NCI-H82 (cell line): ENCODE results near the gene HSFX3.
"Not testable (repeated sequence)": the region's sequence is repeated elsewhere in the genome, so short reads cannot be mapped to it uniquely, and the experiment has no call there.

Experiments used
- DNase-seq: peaks from one replicate; lab custom pipeline; 2025; lab: John Stamatoyannopoulos, UW

The HSFX3 gene

DNA sequence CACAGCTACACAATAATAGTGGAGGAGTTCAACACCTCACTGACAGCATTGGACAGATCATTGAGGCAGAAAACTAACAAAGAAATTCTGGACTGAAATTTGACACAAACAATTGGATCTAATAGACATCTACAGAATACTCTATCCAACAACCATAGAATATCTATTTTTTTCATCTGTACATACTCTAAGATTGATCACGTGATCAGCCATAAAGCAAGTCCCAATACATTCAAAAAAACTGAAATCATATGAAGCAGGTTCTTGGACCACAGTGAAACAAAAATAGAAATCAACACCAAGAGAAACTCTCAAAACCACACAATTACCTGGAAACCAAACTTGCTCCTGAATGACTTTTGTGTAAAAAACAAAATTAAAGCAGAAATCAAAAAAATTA, 32.4 kb downstream of the HSFX3 start:
- DNase-seq: no peak

DNA sequence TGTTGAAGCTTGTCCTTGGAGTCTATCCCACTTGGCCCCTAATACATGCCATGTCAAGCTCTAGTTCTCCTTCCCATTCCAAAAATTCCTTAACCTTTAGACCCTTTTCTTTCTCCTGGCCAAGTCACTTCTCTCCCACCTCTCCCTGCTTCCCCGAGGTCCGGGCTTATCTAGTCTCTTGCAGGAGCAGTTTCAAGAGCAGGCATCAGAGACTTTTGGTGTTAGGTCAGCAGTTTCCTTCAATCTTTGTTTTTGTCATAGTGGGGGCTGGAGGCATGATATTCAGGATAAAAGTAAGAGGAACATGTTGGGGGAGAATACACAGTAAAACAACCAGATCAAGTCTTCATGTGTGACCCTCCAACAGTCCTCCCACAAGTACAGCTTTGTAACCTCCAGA, 33.1 kb downstream of the HSFX3 start:
- no peak for DNase-seq

DNA sequence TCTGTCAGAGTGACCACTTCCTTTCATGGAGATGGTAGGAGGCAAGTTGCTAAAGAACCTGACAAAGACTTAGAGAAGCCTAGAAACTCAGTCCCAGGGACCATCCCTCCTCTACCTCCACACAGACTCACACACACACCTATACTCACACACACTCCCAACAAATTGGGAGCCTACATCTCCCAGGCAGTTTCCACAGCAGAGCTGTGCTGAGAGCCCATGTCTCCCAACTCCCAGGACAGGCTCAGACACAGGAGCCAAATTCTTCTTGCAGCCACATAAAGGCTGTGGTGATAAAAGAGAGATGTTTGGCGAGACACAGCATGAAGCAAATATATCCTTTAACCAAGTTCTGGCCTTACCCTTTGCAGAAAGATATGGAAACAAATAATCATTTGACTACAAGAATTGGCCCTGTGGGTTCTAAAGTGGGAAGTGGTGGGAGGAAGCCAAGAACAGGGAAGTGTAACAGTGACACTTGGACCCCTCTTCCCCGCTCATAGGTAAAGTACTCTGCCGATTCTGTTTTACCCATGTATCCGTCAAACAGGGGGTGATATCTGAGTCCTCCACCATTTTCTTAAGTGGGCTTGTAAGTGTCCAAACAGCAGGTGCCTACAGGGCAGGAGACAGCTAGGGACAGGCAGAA, 33.6 kb downstream of the HSFX3 start:
- DNase-seq: no peak

DNA sequence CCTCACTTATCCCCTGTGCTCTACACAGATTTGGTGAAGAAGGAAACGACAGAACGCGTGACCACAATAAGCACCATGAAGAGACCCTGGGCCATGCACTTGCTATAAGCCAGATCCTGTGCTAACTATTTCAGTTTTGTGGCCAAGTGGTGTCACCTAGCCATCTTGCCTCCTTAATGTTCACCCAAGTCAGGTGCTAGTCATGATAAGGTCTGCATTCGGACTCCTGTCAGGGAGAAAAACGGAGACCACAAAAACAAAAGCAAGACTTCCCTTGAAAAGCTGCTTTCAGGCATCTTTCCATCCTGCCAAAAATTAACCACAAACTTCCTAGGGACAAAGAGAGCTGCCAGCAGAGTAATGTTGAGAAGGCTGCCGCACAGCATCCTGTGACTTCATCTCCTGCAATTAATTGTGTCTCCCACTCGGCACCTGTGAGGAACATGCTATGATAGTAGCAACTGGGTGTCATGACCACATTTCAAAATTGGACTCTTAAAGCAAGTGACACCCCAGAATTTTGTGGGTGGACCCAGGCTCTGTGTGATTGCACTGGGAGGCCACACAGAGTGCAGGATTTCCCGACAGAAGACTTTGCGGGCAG, 35.8 kb downstream of the HSFX3 start:
- no peak for DNase-seq

DNA sequence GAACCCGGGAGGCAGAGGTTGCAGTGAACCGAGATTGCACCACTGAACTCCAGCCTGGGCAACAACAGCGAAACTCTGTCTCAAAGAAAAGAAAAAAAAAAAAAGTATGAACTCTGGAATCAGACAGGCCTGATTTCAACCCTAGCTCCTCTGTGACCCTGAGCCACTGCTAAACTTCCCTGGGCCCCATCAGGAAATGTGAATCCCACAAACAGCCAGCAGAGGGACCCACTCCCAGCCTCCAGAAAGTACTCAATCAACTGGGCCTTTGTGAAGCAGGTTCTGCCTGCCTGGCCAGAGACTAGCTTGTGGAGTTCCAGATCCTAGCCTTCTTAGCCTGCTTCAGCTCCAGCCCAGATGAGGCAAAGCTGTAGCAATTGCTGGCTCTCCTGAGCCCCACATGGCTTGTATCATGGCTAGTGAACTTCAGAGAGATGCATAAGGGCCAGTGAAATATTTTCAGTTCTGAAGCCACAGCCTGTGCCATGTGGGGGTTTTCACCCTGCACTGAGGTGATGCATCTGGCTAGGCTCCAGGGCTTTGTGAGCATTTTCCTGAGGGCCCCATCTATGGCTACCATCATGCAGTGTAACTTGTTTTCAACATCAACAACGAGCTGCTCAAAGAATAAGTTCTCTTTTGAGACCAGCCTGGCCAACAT, 37.4 kb downstream of the HSFX3 start:
- peak; percentile 75 for DNase-seq

DNA sequence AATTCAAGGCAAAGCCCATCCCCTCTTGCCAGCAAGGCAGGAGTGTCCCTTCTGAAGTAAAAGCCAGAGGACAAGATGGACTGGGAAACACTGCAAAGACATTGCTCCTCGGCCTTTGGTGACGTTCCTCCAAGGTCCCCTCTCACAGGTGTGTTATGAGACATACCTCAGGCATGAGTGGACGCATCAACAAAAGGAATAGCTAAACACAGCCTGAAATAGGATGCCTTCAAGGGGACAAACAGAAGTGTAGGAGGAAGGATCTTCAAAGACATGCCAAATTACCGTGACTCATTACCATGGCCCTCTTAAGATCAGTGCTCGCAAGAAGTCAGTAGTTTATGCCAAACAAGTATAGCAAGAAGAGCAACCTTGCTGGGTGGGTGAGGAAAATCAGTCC, 38.6 kb downstream of the HSFX3 start:
- no peak for DNase-seq

DNA sequence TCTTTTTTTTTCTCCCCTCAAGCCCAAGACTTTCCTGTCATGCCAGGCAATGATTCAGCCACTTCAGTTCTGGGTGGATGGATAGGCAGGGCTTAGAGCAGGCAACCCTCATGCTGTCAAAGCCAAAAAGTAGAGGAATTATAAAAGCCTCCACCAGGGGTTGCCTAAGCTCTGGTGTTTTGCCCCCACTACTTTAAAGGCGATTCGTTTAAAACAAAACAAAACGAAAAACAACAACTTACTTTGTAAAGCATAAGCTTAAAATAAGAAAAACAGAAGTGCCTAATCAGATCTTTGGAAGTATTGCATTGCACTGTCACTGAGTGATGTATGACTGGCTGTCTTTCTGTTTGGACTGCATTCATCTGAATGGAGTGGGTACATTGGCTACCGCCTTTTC, 39.3 kb downstream of the HSFX3 start:
- peak; percentile 10 for DNase-seq

DNA sequence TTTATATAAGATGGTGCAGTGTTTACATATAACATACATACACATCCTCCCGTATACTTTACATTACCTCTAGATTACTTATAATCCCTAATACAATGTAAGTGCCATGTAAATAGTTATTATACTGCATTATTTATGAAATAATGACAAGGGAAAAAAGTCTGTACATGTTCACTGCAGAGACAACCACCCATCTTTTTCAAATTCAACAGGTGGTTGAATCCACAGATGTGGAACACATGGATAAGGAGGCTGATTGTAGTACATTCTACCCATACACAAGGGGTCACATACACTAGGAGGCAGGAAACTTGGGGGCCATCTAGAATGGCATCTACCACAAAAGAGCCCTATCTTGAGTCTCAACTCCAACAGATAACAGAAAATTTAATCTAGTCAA, 41.3 kb downstream of the HSFX3 start:
- DNase-seq: no peak

DNA sequence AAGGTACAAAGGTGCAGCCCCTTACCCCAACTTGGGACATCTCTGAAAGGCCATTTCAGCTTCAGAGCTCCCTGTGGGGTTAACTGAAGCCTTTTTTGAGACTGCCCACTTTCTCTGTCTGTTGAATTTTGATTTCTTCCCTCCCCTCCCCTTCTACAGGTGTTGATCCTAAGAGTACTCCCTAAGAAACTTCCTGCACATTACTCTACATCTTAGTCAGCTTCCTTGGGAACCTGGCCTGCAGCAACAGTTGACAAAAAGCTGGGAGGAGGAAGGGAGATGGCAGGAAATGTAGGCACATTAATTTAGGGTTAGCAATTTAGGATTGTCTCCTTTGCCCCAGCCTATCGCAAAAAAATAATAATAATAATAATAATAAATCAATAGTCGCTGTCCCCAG, 43.4 kb downstream of the HSFX3 start:
- no peak for DNase-seq

DNA sequence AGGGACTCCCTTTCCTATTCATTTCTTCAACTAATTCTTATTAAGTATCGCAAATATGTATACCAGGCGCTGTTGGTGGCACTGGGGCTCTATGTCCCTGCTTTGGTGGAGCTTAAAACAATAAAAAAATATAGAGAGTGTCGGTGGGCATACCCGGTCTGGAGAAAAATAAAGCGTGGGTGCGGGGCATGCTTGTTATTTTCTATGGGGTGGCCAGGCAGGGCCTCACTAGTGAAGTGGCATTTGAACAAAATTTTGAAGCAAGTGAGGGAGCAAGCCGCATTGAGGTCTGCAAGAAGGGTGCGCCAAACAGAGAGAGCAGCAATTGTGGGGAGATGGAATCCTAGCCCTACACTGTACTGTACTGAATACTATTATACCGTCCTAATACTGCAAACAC, 44.1 kb downstream of the HSFX3 start:
- no peak for DNase-seq

DNA sequence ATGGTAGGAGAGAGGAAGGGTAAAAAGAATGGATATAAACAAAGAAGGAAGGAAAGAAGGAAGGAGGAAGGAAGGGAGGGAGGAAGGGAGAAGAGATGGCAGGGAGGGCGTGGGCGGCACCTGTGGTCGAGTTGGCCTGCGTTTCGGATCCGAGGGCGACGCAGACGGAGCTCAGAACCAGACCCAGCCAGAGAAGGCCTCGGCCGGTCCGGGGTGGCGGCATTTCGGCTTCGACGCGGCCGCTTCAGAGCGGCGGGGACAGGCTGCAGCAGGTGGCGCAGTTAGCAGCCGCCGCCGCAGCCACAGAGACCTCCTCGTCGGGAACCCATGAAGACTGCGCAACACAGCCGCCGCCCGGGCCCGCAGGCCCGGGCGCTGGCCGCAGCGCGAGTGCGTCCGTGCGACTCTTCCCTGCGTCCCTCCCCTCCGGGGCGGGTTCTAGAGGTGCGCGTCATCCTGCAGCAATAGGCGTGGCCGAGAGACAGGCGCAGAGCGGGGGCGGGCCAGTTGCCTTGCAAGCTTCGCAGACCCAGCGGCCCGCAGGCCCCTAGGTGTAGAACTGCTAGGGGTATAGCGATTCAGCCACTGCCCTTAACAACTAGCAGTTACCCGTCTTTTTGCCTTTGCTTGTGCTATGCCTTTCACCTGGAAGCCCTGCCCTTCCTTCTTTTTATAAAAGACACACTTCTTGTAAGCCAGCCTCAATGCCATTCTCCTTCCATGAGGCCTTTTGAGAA, 44.6 kb downstream of the HSFX3 start, which contains the start of gene IDS:
TSS of gene IDS (minus strand) at position 392 of the 737 bp plus-strand sequence. CDS start at position 223, 169 bp downstream.
- peak; percentile 94 for DNase-seq

DNA sequence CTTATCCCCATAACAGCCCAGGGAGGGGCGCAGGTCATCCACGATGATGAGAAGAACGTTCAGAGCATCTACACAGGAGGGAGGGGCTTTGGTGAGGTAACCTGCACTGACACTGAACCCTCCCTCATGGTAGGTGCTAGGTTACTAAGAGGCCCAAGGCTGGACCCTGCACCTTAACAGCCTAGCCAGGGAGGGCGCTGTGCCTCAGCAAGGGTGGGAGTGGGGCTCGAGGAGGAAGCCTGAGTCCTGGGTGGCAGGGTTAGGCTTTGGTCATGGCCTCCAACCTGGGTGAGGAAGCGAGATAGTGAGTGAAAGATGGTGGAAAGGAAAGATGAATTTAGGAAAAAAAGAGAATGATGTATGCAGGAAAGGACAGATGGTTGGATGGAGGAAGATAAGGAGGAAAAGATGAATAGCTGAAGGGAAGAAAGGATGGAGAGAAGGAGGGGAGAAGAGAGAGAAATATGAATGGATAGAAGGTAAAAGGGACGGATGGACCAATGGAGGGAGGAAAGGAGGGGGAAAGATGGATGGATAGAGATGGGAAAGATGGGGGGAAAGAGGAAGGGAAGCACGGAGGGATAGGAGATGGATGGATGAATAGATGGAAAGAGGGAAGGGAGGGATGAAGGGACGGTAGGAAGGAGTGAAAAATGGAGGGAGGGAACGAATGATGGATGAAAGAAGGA, 45.4 kb downstream of the HSFX3 start:
- peak; percentile 69 for DNase-seq

DNA sequence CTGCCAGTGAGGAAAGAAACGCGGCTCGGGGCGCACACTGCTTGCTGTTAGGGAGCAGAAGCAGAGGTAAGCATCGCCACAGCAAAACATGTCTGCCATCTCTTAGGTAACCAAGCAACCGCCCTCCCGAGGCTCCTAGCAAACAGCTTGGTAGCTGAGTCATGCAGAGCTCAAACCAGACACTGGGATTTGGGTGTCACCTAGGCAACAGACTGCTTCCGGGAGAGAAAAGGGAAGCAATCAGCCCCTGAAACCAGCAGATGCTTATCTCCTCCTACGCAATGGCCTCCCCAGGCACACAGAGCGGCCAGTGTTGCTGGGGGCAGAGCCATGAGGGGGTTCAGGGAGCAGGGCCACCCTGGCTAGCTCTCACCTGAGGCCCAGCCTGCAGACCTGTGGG, 46.3 kb downstream of the HSFX3 start:
- DNase-seq: peak; percentile 5

DNA sequence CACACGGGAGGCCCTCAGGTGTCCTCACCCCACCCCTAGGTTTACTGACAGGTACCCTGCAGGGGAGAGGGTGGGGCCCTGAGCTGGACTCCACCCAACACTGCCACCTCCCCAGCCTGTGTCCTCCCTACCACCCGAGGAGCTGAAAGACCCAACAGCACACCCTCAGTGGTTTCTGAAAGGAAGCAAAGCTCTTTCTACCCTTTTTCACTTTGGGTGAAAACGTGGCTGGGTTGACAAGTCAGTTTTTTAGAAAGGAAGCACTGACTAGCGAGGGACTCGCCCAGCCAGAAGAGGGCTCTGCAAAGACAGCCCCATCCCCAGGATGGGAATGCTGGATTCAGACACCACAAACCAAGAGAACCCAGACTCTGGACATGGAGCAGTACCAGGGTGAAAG, 46.8 kb downstream of the HSFX3 start:
- DNase-seq: not testable (repeated sequence)

DNA sequence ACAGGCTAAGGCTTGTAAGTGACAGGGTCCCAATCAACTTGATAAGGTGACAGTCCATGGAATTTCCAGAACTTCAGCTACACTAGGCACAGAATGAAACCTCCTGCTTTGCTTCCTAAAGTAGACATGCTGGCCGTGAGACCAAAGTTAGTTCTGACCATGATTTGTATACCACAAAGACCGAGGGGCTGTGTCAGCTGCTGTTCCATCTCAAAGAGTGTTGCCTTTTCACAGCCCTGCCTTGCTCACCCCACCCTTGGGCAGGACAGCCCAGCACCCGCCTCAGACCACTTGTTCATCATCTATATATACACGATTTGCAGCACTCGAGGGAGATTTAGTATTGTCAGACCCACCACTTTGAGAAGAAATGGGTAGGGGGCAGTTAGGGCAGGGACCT, 50.0 kb downstream of the HSFX3 start:
- DNase-seq: no peak

DNA sequence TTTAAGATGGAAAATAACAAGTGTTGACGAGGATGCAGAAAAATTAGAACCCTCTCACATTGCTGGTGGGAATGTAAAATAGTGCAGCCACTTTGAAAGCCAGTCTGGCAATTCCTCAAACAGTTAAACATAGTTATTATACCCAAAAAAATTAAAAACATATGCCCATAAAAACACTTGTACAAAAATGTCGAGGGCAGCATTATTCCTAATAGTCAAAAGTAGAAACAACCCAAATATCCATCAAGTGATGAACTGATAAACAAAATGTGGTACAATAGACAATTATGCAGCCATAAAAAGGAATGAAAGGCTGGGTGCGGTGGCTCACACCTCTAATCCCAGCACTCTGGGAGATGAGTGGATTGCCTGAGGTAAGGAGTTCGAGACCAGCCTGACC, 51.0 kb downstream of the HSFX3 start:
- no peak for DNase-seq
